ENCODE measurements around the gene TEDDM1.

TEDDM1 gene

GRCh38 chr1:182407724-182408123 is 7.3 kb upstream of the TEDDM1 start:
- DNase-seq (ENCODE audit: low read depth, low spot score), result no peak

DNA sequence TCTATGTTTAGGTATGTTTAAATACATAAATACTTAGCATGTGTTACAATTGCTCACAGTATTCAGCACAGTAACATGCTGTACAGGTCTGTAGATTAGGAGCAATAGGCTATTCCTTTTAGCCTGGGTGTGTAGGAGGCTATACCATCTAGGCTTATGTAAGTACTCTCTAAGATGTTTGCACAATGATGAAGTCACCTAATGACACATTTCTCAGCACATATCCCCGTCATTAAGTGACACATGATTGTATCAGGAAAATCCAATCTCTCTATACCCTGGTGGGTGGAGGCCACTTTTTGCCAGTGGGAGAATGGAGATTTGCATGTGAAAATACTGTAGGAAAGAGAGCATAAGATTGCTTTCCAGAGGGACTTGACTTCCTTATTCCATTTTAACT is 5.5 kb upstream of the TEDDM1 start:
- no peak for DNase-seq (ENCODE audit: low read depth, low spot score)

DNA sequence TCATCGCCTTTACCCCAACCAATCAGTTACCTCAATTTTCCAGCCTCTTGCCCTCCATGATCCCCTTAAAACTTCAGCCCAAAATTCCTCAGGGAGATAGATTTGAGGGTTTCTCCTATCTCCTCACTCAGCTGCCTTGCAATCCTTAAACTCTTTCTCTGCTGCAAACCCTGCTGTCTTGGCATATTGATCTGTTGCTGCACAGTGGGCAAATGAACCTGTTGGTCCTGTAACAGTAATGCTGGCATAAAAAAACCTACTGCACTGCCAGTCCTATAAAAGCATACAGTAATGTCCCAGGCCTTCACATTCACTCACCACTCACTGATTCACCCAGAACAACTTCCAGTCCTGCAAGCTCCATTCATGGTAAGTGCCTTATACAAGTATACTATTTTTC is 5.1 kb upstream of the TEDDM1 start:
- DNase-seq (ENCODE audit: low read depth, low spot score), result no peak

DNA sequence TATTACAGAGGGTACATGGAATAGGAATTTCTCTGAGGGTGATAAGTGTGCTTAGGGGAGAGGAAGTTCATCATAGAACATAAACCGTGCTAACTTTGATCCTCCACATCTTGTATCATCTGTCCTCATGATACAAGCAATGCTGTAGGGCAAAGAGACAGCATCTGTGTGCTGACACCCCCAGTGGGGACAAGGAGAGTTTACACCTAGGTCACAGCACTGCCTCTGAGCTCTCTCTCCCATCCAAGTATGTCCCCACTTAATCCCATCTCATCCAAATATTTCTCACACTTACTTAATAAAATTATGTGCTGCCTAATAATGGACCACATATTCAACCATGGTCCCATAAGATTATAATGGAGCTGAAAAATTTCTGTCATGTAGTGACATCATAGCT is 4.3 kb upstream of the TEDDM1 start:
- no peak for DNase-seq (ENCODE audit: low read depth, low spot score)

GRCh38 chr1:182397653-182398393 is 2.6 kb downstream of the TEDDM1 start:
- DNase-seq (ENCODE audit: low read depth, low spot score), result no peak

DNA sequence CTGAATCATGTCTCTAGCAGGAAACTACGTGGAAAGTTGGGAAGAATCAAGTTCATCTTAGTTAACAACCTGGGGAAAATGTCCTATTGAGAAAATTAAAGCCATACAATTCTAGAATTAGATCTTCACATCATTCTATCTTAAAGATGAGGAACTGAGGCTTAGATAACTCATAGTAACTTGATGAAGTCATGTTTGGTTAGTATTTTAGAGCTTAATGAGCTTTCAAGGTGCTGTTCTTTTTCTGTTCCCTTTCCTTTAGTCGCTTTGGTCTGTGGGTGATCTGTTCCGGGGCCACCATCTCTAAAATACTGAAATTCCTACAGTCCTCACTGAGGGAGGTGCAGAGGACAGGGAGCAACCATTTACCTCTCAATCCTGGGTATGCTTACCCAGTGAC is 4.6 kb downstream of the TEDDM1 start:
- DNase-seq (ENCODE audit: low read depth, low spot score), result no peak

DNA sequence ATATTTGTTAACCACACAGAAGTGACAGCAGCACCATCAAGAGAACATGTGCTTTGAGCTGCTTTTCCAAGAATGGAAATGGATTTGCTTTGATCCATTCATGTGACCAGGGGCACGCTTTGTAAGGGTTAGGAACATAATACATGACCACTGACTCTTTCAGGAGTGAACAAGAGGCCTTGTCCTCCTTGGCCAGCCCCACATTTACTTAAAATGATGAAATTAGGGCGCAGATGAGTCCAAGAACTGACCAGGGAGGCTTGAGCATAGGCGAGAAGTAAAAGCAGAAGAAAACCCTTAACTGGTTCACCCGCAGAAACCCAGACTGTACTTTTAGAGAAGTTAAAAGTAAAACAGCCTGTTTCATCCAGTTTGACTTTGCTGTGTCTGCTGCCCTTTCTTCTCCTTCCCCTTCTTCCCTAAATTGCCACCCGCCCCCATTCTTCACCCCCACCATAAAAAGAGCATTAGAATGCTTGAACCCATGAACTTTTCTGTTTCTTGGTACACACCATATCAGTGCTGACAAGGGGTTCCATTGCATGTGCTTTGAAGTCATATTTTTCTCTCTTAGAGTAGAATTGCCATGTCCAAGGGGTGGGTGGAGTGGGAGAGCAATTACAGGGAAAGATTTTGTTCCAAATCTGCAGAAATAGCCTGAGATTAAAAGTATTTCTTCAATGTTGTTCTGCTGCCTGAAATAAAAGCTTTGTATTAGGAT is 6.3 kb downstream of the TEDDM1 start:
- DNase-seq (ENCODE audit: low read depth, low spot score), result no peak

DNA sequence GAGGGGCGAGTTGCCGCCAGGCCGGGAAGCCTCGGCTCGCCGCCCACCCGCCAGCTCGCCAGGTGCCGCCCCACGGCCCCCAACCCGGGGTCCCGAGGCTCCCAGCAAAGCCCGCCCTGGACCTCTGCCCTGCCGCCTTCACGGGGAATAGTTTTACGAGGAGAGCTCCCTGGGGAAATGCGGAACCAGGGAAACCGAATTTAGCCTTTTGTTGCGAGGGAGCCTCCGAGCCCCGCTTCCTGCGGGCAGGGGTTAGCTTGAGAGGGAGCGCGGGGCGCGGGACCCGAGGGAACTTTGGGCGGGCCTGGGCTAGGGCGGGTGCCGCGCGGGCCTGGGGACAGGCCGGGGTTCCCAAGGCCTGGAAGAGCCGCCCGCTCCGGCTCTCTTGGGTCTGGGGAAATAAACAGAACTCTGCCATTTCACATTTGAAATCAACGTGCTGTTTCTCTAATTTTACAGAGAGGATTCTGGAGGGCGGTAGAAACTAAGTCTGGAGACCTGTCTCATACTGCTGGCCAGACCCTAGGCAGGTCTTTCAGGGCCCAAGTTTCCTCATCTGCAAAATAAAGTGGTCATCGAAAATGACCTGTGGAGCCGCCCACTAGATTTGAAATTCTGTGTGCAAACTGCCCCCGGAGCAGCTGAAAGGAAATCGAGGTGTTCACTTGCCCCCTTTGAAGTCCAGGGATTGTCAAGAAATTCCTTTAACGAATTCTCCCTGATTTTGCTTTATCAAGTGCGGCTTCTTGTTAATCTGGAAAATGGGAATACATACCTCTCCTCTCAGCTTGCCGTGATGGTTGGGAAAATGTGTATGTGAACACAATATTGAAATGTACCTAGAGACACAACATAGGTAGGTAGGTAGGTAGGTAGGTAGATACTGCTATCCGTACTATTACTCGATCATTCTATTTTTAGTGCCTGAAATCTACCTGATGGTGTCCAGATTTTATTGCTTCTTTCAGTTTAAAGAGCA is 8.1 kb downstream of the TEDDM1 start:
- no peak for DNase-seq (ENCODE audit: low read depth, low spot score)

DNA sequence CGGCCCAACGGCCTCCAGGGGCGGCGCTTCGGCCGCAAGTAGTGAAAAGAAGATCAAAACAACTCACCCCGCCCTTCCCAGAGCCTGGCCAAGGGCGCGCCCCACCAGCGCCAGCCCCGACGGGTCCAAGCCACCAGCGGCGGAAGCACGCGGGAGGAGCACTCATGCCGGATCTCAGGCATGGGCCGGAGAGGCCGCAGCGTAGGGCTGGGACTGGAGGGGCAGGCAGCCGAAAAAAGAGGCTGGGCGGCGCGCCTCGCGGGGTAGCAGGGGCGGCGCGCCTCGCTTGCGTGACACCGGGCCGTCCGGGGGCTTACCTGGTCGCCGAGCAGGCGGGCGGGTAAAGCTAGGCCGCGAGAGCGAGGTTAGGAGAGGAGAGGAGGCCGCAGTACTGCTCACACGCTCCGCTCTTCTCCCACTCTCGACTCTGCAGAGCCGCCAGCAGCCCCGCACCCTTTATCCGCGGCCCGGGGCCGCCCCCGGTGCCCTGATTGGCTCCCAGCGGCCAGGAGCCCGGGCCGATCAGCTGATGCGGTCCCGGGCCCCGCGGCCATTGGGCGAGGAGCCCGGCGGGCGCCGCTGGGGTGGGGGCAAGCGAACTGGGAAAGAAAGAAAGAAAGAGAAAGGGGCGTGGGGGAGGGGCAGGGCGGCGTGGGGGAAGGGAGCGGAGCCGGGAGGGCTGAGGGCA is 9.0 kb downstream of the TEDDM1 start, which contains the start of gene GLUL:
TSS of gene GLUL (minus strand) at position 429 of the 688 bp plus-strand sequence. CDS start 3,053 bp downstream, outside the sequence.
- no peak for DNase-seq (ENCODE audit: low read depth, low spot score)

GRCh38 chr1:182391028-182391361 is 9.5 kb downstream of the TEDDM1 start:
- DNase-seq (ENCODE audit: low read depth, low spot score), result no peak

- no peak for DNase-seq (ENCODE audit: low read depth, low spot score)
Observed at GRCh38 chr1:182389619-182390047, 10.8 kb downstream of the TEDDM1 start.

- no peak for DNase-seq (ENCODE audit: low read depth, low spot score)
Observed at GRCh38 chr1:182388392-182389134, 11.9 kb downstream of the TEDDM1 start.

- DNase-seq (ENCODE audit: low read depth, low spot score), result no peak
Observed at GRCh38 chr1:182387566-182387965, 12.9 kb downstream of the TEDDM1 start.

DNA sequence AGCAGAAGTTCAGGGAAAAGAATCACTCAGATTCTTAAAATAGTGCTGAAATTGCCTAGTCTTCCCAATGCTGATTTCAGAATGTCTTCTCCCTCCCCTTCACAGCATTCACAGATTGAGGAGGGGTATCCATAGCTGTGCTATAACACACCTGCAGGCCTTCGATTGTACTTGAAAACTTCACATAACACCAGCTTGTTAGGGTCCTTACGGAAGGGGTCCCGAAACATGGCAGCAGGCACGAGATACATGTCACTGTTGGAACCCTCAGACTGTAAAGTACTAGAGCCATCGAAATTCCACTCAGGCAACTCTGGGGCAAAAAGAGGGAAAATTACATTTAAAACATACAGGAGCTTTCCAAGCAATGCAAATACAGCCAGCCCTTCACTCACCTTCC is 13.5 kb downstream of the TEDDM1 start:
- no peak for DNase-seq (ENCODE audit: low read depth, low spot score)

- no peak for DNase-seq (ENCODE audit: low read depth, low spot score)
Observed at GRCh38 chr1:182385885-182386853, 14.3 kb downstream of the TEDDM1 start.

DNA sequence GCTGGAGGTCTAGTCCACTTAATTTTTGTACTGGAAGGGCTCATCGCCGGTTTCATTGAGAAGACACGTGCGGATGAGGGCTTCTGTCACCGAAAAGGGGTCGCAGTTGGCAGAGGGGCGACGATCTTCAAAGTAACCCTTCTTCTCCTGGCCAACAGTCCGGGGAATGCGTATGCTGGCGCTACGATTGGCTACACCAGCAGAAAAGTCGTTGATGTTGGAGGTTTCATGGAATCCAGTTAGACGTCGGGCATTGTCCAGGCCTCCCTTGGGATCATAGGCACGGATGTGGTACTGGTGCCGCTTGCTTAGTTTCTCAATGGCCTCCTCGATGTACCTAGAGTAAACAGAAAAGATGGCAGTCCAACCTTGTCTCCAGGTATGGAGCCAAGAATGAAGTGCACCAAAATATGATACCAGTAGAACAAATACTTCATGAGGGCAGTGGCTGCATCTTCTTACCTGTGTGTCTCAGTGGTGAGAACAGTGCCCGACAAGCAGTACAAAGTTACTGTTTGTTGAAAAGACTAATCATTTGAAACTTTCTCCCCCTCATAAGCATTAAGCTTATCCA is 16.0 kb downstream of the TEDDM1 start:
- DNase-seq (ENCODE audit: low read depth, low spot score), result no peak

DNA sequence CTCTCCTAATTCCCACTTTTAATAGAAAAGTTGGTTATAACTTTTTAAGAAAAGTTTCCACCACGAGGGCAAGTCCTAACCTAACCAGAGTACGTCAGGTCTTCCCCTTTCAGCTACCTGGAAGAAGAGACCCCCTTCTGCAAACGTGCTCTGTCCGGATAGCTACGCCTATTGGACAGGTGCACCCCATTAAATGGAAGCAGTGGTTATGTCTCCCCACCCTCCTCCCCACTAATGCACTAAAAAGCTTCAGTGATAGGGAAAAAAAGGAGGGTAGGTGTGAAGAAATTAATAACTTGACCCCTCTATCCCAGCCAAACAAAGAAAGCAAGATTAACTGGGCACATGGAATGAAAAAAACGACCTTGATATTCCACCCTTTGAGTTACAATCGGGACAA is 16.5 kb downstream of the TEDDM1 start:
- no peak for DNase-seq (ENCODE audit: low read depth, low spot score)

DNA sequence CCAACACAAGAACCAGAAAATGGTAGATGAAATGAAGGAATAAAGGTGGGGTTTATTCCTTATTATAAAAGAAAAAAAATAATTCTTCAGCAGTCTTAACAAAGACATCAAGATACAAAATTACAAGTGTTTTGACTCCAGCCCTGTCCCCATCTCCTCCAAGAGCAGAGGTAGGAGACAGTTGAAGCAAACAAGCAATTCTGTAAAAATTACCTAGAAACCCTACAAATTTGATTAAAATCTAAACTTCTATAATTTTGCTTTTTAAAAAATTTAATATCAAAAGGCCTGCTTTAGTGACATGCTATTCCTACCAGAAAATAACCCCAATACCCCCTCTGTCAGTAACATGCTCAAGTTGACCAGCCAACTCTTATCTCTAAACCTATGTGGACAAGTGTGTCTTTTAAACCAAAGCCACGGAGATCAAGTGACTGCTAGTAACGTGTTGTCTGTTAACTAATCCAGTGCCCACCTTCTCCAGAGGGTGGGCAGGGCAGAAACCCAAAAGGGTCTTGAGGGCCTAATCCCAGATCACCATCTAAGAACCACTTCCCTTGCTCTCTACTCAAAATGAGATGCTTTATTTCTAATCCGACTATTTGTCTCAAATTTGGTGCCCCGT is 17.3 kb downstream of the TEDDM1 start:
- DNase-seq (ENCODE audit: low read depth, low spot score), result no peak

All from activated naive CD8-positive, alpha-beta T cell treated with anti-CD3 and anti-CD28 coated beads, Interleukin-2, amount 50 U/mL, for 16 hours (primary cell).